ENCODE measurements around the gene MSH3.

DNA sequence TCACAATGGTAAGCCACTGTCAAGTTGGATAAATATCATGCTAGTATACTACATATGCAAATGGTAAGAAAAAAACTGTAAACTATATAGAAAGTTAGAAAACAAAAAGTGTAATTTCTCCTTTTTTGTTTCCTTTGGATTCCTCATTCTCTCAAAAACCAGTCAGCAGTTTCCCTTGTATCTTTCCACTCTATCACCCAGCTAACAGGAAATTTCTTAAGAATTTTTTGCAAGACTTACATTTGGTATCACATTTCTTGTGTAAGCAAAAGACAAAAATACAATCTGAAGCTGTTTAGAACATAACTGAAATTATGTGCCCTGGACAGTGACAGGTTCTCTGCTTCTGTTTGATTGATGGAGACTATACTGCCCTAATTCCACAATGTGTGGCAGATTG, 25.2 kb upstream of the MSH3 start:
- TF ChIP-seq, protein P1, sequence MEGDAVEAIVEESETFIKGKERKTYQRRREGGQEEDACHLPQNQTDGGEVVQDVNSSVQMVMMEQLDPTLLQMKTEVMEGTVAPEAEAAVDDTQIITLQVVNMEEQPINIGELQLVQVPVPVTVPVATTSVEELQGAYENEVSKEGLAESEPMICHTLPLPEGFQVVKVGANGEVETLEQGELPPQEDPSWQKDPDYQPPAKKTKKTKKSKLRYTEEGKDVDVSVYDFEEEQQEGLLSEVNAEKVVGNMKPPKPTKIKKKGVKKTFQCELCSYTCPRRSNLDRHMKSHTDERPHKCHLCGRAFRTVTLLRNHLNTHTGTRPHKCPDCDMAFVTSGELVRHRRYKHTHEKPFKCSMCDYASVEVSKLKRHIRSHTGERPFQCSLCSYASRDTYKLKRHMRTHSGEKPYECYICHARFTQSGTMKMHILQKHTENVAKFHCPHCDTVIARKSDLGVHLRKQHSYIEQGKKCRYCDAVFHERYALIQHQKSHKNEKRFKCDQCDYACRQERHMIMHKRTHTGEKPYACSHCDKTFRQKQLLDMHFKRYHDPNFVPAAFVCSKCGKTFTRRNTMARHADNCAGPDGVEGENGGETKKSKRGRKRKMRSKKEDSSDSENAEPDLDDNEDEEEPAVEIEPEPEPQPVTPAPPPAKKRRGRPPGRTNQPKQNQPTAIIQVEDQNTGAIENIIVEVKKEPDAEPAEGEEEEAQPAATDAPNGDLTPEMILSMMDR (IDR thresholded peaks at IDR 0.05; ENCODE audit: low read depth, low read length), result no peak
- no peak for TF ChIP-seq EZH2phosphoT487 (IDR thresholded peaks at IDR 0.05; ENCODE audit: low read depth)

Measured in OCI-LY3 (cell line).